ENCODE results near the gene GGT5.
"Not testable (repeated sequence)": the region's sequence is repeated elsewhere in the genome, so short reads cannot be mapped to it uniquely, and the experiment has no call there.

GGT5 gene

DNA sequence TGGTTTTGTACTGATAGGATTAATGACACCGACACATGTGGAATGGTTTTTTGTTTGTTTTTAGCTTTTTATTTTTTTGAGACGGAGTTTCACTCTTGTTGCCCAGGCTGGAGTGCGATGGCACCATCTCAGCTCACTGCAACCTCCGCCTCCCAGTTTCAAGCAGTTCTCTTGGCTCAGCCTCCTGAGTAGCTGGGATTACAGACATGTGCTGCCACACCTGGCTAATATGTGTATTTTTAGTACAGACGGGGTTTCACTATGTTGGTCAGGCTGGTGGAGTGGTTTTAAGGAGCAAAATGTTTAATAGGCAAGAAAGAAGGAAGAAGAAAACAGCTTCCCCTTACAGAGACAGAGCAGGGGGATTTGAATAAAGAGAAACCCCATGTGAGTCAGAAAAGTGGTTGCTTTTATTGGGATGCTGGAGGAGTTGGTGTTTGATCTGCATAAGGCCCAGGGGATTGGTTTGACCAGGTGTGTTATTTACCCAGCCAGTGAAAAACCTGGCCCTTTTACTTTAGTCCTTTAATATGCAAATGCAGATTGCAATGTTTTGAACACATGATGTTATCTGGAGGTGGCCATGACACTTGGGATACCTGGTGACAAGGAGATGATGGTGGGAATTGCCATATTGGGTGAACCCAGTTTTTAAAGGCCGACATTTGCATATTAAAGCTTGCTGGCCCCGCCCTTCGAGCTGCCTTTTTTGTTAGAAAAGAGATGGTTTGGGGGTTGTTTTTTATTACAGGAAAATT, 39.3 kb downstream of the GGT5 start:
- DNase-seq (ENCODE audit: low read depth in 3 of 3): no peak

DNA sequence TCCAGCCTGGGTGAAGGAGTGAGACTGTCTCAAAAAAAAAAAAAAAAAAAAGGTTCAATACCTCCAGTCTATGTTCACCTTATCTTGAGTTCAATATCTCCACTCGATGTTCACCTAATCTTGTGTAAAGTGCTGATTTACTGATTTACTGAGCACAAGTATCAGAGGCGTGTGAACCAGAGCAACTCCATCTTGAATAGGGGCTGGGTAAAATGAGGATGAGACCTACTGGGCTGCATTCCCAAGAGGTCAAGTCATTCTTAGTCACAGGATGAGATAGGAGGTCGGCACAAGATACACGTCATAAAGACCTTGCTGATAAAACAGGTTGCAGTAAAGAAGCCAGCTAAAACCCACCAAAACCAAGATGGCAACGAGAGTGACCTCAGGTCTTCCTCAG, 41.0 kb downstream of the GGT5 start:
- DNase-seq (ENCODE audit: low read depth in 3 of 3): not testable (repeated sequence)

DNA sequence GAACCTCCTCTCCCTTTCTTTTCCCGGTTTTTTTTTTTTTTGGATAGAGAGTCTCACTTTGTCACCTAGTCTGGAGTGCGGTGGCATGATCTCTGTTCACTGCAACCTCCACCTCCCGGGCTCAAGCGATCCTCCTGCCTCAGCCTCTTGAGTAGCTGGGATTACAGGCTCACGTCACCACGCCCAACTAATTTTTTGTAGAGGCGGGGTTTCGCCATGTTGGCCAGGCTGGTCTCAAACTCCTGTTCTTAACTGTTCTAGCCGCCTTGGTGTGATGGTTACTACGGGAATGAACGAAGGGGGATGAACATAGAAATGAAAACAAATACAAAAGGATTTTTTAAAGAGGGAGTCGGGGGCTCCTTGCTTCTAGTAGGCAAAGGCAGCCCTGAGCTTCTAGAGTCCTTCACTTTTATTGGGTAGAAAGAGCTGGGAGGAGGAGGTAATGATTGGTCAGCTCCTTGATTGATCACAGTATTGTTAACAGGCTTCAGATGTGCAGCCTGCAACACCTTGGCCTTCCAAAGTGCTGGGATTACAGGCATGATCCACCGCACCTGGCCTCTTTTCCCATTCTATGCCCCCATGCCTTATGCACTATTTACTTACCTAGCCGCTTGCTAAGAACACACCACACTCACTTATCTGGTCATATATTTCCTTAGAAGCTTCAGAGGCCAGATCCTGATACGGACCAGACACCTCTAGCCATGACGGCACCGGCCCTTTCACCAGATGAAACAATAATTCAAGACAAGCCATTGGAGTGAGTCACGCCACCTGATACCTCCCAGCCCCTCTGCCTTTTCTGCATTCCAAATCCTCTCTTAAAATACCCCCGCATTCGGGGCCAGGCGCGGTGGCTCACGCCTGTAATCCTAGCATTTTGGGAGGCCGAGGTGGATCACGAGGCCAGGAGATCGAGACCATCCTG, 42.9 kb downstream of the GGT5 start:
- DNase-seq (ENCODE audit: low read depth in 3 of 3): no peak

DNA sequence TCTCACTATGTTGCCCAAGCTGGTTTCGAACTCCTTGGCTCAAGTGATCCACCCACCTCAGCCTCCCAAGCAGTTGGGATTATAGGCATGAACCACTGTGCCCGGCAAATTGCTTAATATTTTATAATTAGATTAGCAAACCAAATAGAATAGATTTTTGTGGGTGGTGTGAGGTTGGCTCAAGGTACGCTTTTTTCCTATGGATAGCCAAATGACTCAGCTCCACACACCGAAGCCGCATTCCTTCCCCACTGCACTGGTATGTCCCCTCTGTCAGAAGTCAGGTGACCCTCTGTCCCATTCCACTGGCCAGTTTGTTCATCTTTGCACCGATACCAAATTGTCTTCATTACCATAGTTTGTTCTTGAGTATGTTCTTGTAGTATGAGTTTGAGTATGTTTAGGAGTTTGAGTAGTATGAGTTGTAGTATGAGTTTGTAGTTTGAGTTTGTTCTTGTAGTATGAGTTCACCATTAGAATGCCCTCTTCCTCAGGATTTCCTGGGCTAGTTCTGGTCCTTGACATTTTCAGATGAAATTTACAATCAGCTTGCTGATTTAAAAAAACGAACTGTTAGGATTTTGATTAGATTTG, 44.2 kb downstream of the GGT5 start:
- no peak for DNase-seq (ENCODE audit: low read depth in 3 of 3)

DNA sequence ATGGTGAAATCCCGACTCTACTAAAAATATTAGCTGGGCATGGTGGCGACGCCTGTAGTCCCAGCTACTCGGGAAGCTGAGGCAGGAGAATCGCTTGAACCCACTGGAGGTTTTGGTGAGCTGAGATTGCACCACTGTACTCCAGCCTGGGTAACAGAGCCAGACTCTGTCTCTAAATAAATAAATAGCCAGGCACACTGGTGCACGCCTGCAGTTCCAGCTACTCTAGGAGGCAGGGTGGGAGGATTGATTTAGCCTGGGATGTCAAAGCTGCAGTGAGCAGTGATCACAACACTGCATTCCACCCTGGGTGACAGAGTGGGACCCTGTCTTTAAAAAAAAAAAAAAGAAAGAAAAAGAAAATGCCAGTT, 46.2 kb downstream of the GGT5 start:
- DNase-seq (ENCODE audit: low read depth in 3 of 3): no peak

DNA sequence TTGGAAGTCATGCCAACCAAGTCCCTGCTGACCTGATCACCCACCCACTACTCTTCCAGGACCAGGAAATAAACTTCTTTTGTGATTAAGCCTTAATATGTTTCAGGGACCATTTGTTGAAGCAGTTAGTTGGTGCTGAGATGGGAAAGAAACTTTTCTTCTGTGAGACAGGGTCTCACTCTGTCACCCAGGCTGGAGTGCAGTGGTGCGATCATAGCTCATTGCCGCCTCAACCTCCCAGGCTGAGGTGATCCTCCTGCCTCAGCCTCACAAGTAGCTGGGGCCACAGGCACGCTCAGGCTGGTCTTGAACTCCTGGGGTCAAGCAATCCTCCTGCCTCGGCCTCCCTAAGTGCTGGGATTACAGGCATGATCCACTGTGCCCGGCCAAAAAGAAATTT, 53.0 kb downstream of the GGT5 start:
- DNase-seq (ENCODE audit: low read depth in 3 of 3): no peak

DNA sequence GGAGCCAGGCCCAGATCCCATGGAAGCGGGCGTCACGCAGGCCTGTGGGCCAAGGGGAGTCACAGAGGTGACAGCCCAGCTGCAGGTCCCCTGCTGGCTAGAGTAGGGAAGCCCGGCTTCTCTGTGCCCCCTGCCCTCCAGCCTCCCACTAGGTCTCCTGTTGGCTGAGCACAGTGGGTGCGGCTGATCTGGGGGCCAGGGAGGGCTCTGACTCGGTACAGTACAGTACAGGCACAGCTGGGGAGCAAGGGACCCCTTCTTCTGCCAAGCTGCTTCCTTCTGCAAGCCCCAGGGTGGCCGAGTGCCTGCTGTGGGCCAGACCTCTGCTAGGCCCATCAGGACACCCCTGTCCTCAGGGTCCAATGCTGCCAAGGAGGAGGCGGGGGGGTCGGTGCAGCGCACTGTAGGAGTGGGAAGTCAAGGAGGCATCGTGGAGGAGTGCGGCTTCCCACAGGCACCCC, 53.5 kb downstream of the GGT5 start:
- DNase-seq (ENCODE audit: low read depth in 3 of 3): no peak

DNA sequence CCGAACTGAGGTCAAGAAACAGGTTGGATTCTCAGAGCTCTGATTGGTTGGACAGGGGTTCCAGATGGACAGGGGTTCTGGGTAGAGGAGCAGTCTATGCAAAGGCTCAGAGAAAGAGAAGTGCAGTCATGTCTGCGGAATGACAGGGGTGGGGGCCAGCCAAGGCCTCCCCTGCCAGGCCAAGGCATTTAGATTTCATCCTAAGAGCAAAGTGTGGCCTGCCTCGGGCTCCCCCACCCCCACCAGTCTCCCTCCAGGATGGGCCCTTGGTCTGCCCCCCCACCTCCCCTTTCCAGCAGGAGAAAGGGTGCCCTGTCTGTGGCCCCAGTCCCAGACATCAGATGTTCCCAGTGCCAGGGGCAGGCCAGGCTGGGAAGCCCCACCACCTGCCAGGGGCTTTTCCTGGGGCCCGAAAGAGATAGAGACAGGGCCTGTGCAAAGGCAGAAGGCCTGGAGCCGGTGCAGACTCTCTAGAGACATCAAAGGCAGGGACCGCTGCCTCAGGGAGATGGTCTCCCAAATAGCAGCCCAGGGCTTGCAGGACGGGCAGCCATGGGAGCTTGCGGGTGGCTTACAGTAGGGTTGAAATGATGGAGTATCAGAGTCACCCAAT, 54.2 kb downstream of the GGT5 start:
- no peak for DNase-seq (ENCODE audit: low read depth in 3 of 3)

DNA sequence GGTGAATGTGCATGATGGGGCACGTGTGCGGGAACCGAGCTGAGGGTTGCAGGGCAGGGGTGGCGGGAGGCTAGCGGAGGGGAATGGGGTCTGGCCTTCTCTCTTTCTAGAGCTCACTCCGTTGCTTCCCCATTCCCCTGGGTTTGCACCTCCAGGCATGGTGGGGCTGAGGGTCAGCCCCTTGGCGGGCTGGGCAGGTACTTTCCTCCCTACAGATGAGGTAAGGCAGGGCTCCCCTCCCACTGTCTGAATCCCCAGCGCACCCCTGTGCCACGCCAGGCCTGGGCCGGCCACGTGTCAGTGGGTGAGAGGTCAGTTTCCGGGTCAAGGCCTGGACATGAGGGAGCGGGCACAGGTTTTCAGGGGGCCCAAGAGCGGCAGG, 54.7 kb downstream of the GGT5 start:
- DNase-seq (ENCODE audit: low read depth in 3 of 3): no peak

DNA sequence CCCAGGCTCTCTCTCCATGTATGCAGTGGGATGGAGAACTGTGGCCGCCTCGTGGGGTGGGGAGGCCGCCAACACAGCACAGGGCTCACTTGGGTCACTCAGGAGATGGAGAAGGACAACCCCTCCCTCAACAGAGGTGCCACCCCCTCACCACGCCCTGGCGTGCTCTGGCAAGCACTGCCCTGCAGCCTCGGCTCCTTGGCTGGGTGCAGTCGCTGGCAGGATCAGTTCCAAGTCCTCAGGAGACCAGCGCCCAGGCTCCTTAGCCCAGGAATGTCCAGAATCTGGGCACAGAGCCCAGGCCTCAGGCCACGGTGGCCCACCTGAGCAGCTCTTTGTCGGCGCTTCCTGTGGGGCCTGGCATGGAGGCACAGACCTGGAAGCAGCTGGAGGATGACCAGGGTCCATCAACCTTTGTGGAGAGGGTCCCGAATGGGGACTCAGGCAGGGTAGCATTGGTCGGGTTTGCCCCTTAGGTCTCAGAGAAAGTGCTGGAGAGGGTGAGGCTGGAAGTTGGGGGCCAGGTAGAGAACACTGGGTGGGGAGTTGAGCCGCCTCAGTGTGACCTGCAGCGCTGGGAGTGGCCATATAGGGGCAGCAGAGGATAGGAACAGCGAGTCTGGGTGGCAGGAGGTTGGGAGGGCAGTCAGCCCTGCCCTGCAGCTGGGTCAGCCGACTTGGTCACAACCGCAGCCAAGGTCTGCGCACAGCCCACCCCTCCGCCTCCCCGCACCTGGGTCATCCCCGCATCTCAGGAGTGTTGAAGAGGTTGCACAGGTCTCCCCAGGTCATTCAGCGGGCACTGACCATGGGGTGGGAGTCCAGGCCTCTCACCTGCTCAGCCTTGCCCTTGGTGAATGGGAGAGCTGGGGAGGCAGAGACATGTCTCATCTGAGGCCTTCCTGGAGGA, 55.4 kb downstream of the GGT5 start:
- peak in 1 of 3 donors; percentile 36 for DNase-seq (ENCODE audit: low read depth in 3 of 3)

DNA sequence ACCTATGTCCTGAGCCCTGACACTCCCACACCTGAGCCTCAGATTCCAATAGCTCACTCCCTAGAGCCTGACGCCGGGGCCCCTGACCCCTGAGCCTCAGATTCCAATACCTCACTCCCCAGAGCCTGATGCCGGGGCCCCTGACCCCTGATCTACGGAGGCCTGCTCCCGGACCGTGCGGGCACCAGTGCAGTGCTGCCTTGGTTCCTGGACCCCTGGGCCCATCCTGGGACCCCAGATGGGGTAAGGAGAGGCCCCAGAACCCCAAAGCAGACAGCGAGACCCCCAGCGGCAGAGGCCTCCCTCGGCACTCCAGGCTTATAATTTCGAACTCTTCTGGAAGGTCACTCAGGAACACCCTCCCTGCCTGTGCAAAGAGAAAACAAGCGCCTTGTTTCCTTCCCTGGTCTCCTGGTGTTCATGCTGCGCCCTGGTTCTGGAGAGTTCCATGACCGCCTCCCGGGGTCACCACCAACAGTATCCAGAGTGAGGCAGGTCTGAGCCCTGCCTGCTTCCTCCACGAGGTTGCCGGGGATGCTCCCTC, 56.1 kb downstream of the GGT5 start:
- no peak for DNase-seq (ENCODE audit: low read depth in 3 of 3)

DNA sequence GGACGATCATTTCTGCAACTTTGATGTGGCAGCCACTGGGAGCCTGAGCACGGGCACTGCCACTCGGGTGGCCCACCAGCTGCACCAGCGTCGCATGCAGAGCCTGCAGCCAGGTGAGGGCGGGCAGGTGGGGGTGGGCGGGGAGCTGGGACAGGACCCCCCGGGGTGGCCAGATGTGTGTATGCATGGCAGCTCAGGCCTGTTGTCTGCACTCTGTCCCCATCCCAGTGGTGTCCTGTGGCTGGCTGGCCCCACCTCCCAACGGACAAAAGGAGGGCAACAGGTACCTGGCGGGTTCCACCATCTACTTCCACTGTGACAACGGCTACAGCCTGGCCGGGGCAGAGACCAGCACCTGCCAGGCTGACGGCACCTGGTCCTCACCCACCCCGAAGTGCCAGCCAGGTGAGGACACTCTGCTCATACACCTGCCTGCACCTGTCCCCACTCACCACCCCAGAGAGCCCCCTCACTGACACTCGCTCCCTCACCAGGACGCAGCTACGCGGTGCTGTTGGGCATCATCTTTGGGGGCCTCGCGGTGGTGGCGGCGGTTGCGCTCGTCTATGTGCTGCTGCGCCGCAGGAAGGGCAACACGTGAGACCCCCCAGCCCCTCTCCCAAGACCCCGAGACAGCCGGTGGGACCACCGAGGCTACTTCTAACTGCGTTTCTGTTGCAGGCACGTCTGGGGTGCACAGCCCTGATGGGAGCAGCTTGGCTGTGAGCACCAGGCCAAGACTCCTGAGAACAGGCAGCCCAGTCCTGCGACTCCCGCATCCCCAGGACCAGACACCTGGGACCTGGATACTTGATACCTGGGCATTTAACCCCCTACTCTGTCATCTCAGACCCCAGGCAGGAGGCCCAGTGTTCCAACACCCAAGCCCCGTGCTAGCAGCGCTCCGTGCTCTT, 56.9 kb downstream of the GGT5 start:
- no peak for DNase-seq (ENCODE audit: low read depth in 3 of 3)

DNA sequence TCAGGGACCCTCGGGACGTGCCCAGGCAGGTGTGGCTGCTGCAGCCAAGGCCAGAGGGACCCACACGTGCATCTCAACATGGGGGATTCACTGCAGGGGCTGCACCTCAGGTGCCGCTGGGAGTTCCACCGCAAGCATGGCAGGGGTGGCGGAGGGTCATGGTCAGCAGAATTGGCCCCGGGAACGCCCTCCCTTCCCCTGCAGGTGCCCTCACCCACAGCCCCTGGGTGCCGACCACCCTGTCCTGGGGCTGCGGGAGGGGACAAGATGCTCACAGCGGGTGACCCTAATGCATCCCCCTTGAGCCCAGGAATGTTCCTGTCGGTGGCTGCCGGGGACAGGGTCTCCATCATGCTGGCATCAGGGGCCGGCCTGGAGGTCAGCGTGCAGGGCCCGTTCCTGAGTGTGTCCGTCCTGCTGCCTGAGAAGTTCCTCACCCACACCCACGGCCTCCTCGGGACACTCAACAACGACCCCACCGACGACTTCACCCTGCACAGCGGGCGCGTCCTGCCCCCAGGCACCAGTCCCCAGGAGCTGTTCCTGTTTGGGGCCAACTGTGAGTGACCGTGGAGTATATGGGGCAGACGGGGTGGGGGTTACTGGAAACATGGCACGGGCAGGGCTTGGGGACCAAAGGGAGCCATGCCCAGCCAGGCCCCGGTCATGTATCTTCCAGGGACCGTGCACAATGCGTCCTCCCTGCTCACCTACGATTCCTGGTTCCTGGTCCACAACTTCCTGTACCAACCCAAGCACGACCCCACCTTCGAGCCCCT, 57.8 kb downstream of the GGT5 start:
- no peak for DNase-seq (ENCODE audit: low read depth in 3 of 3)

DNA sequence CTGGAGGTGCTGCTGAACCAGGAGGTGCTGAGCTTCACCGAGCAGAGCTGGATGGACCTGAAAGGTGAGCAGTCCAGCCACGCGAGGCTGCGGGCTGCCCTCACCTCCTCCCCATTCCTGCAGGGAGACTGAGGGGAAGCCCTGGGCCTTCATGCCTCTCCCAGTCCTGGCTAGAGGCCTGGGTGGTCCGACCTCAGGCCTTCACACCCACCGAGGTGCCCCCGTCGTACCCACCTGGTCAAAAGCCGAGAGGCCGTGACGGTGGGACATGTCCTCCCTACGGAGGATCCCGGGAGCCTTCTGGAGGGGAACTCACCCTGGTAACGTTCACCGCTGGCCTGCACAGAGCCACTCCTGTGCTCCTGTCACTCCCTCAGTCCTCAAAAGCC, 58.5 kb downstream of the GGT5 start:
- no peak for DNase-seq (ENCODE audit: low read depth in 3 of 3)

DNA sequence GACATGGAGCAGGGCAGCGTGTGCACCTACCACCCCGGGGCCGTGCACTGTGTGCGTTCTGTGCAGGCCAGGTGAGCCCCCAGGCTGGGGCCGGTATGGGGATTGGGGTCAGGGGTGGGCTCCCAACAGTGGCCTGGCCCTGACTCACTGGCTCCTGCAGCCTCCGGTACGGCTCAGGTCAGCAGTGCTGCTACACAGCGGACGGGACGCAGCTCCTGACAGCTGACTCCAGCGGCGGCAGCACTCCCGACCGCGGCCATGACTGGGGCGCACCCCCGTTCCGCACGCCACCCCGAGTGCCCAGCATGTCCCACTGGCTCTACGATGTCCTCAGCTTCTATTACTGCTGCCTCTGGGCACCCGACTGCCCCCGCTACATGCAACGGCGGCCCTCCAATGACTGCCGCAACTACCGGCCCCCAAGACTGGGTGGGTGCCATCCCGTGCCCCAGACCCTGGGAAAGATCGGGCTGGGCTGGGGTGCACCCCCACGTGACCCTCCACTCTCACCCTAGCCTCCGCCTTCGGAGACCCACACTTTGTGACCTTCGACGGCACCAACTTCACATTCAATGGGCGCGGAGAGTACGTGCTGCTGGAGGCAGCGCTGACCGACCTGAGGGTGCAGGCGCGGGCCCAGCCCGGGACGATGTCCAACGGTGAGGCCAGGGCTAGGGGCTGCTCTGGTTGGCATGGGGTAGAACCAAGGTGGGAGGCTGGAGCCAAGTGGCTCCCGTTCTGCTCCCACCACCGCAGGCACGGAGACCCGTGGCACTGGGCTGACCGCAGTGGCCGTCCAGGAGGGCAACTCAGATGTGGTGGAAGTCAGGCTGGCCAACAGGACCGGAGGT, 59.2 kb downstream of the GGT5 start:
- no peak for DNase-seq (ENCODE audit: low read depth in 3 of 3)

DNA sequence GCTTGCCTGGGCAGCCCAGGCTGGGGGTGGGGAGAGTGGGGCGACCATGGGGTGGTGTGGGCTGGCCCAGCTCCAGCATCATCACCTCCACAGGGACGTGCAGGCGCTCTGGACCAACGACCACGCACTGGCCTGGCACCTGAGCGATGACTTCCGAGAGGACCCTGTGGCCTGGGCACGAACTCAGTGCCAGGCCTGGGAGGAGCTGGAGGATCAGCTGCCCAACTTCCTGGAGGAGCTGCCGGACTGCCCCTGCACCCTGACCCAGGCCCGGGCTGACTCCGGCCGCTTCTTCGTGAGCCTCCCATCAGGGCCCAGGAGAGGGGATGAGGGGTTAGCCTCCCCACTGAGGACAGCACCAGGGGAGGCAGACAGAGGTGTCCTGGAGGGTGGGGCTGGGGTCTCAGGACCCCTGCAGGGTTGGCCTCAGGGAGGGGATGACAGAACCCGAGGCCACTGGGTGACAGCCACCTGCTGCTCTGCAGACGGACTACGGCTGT, 59.8 kb downstream of the GGT5 start:
- no peak for DNase-seq (ENCODE audit: low read depth in 3 of 3)

DNA sequence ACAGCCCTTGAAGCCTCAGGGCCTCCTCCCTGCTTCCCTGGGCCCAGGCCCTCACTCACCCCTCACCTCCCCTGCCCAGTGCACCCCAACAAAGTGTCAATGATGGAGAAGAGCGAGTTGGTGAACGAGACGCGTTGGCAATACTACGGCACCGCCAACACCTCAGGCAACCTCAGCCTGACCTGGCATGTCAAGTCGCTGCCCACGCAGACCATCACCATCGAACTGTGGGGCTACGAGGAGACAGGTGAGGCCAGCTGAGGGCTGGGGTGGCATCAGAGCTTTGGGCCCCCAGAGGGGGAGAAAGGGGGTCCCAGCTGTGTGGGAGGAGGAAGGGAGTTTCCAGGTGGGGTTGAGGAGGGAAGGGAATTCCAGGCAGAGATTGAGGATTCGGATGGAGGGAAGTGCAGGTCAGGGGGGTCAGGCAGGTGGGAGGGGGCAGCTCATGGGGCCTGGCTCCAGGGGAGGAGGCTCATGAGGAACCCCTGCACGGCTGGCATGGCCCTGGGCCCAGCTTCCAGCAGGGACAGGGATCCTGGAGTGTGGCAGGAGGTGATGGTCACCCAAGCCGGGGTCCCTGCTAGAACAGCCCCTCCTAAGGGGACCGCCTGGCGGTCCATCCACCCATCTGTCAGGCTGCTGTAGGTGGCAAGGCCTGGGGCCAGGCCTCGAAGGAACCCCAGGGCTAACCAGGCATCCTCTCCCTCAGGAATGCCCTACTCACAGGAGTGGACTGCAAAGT, 60.7 kb downstream of the GGT5 start:
- DNase-seq (ENCODE audit: low read depth in 3 of 3): no peak
